Mesenchymal stem cell (in vitro differentiated cells and primary cell): ENCODE data around the gene PFKFB3.
A peak's percentile ranks its signal among the peaks of the same experiment; 100 is the strongest.

ENCODE experiments used
- DNase-seq: peaks from one replicate; pipeline ENCODE4 v3.0.0-alpha.2; 2013
- H2AFZ ChIP-seq: one replicate; pipeline ENCODE4 v1.6.1; 2013; ENCODE audit warnings: low read depth, mild to moderate bottlenecking, control low read depth, inconsistent platforms, low read length, moderate library complexity
- H2AK5ac ChIP-seq: 2 replicates; pipeline ENCODE4 v1.6.1; 2013; ENCODE audit warnings: low read length, moderate library complexity, mild to moderate bottlenecking, inconsistent platforms; ENCODE audit not compliant: severe bottlenecking
- H2BK120ac ChIP-seq: one replicate; pipeline ENCODE4 v1.6.1; 2013; ENCODE audit warnings: low read depth, mild to moderate bottlenecking, inconsistent platforms, low read length, moderate library complexity
- H2BK12ac ChIP-seq, 2 experiments: one replicate each; pipeline ENCODE4 v1.6.1; 2013; ENCODE audit warnings: inconsistent platforms in 2 of 2, low read length in 2 of 2, mild to moderate bottlenecking in 2 of 2, moderate library complexity in 2 of 2, control low read depth in 1 of 2
- H2BK15ac ChIP-seq: one replicate; pipeline ENCODE4 v1.6.1; 2013; ENCODE audit warnings: mild to moderate bottlenecking, low read depth, inconsistent platforms; ENCODE audit not compliant: poor library complexity, severe bottlenecking
- H2BK5ac ChIP-seq: 2 replicates; pipeline ENCODE4 v1.6.1; 2013; ENCODE audit warnings: low read depth, mild to moderate bottlenecking, low read length, control low read depth, inconsistent platforms; ENCODE audit not compliant: poor library complexity, severe bottlenecking
- H3K14ac ChIP-seq, 2 experiments: one replicate each; pipeline ENCODE4 v1.6.1; 2013; ENCODE audit warnings: inconsistent platforms in 2 of 2, low read length in 2 of 2, control low read depth in 1 of 2, mild to moderate bottlenecking in 1 of 2, moderate library complexity in 1 of 2
- H3K18ac ChIP-seq, 2 experiments: one replicate each; pipeline ENCODE4 v1.6.1; 2013; ENCODE audit warnings: inconsistent platforms in 2 of 2, low read length in 2 of 2, control low read depth in 1 of 2, low read depth in 1 of 2, mild to moderate bottlenecking in 1 of 2
- H3K23ac ChIP-seq, 2 experiments: one replicate each; pipeline ENCODE4 v1.6.1; 2013; ENCODE audit warnings: inconsistent platforms in 2 of 2, low read length in 2 of 2, mild to moderate bottlenecking in 2 of 2, moderate library complexity in 2 of 2, control low read depth in 1 of 2
- H3K27ac ChIP-seq: 2 replicates; pipeline ENCODE4 v1.5.1; 2013; ENCODE audit warnings: mild to moderate bottlenecking, moderate library complexity, low read length, control low read depth, inconsistent platforms; ENCODE audit not compliant: poor library complexity, severe bottlenecking
- H3K27me3 ChIP-seq, 2 experiments: 2 replicates each; pipeline versions ENCODE4 v1.6.1 to v1.7.0; 2013; ENCODE audit warnings: low read length in 2 of 2, mild to moderate bottlenecking in 2 of 2, moderate library complexity in 2 of 2, control low read depth in 1 of 2, inconsistent platforms in 1 of 2; ENCODE audit not compliant: control insufficient read depth in 1 of 2, insufficient read depth in 1 of 2
- H3K36me3 ChIP-seq, 2 experiments: 2 replicates each; pipeline versions ENCODE4 v1.6.1 to v1.7.0; 2013; ENCODE audit warnings: low read length in 2 of 2, control low read depth in 1 of 2, inconsistent platforms in 1 of 2, low read depth in 1 of 2, mild to moderate bottlenecking in 1 of 2; ENCODE audit not compliant: insufficient read depth in 2 of 2, control insufficient read depth in 1 of 2
- H3K4ac ChIP-seq, 2 experiments: one replicate each; pipeline ENCODE4 v1.6.1; 2013; ENCODE audit warnings: inconsistent platforms in 2 of 2, low read length in 2 of 2, mild to moderate bottlenecking in 2 of 2, moderate library complexity in 2 of 2, control low read depth in 1 of 2, low read depth in 1 of 2
- H3K4me1 ChIP-seq: 2 replicates; pipeline ENCODE4 v1.6.1; 2013; ENCODE audit warnings: low read depth, low read length, control low read depth; ENCODE audit not compliant: control insufficient read depth, insufficient read depth
- H3K4me2 ChIP-seq: 2 replicates; pipeline ENCODE4 v1.6.1; 2013; ENCODE audit warnings: low read length, mild to moderate bottlenecking, inconsistent platforms; ENCODE audit not compliant: poor library complexity, severe bottlenecking
- H3K4me3 ChIP-seq, 2 experiments: 2 replicates each; pipeline versions ENCODE4 v1.5.1 to v1.7.0; 2013; ENCODE audit warnings: low read length in 2 of 2, mild to moderate bottlenecking in 2 of 2, control low read depth in 1 of 2, low read depth in 1 of 2; ENCODE audit not compliant: insufficient read depth in 1 of 2
- H3K79me1 ChIP-seq: replicated peaks from 2 replicates; pipeline ENCODE4 v1.6.1; 2013; ENCODE audit warnings: mild to moderate bottlenecking, control low read depth, low read length, inconsistent platforms; ENCODE audit not compliant: poor library complexity, severe bottlenecking
- H3K9ac ChIP-seq: 2 replicates; pipeline ENCODE4 v1.7.0; 2013; ENCODE audit warnings: mild to moderate bottlenecking, low read length, moderate library complexity
- H3K9me3 ChIP-seq: 2 replicates; pipeline ENCODE4 v1.7.0; 2013; ENCODE audit warnings: mild to moderate bottlenecking, low read length; ENCODE audit not compliant: control insufficient read depth
- H4K8ac ChIP-seq: one replicate; pipeline ENCODE4 v1.6.1; 2013; ENCODE audit warnings: inconsistent platforms, mild to moderate bottlenecking, low read length, moderate library complexity
- H4K91ac ChIP-seq: one replicate; pipeline ENCODE4 v1.6.1; 2013; ENCODE audit warnings: mild to moderate bottlenecking, low read length, inconsistent platforms
- WGBS: methylation state at CpG from one replicate; pipeline ENCODE4 v1.1.7; 2013; ENCODE audit warnings: mixed read lengths; 5-methylcytosine and 5-hydroxymethylcytosine counted together

The PFKFB3 gene

DNA sequence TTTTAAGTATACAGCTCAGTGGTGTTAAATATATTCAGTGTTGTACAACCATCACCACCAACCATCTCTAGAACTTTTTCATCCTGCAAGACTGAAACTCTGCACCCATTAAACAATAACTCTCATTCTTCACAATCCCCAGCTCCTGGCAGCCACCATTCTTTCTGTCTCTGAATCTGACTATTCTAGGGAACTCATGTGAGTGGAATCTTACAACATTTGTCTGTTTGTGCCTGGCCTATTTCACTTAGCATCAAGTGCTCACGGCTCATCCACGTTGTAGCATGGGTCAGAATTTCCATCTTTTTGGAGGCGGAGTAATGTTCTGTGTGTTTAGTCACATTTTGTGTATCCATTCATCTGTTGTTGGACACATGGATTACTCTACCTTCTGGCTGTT is 40.8 kb upstream of the PFKFB3 start:
- H2BK120ac ChIP-seq: no peak overlapping the region
- H3K9me3 ChIP-seq: no peaks in the 10 kb centered on the region
- H2BK5ac ChIP-seq: no peak overlapping the region
- H3K18ac ChIP-seq: no peak overlapping the region
- no peak overlapping the region for H2BK12ac ChIP-seq
- no peak overlapping the region for H2BK15ac ChIP-seq
- no peak overlapping the region for H2AK5ac ChIP-seq
- 77% methylated on average over 3 of the region's 3 CpGs for WGBS
- H3K4me3 ChIP-seq: no peak overlapping the region
- H3K9ac ChIP-seq: no peak overlapping the region
- no peak overlapping the region for H2AFZ ChIP-seq
- no peak overlapping the region for H3K14ac ChIP-seq
- peaks cover 10% of the 10 kb centered on the region for H3K4me1 ChIP-seq
- peaks cover 9% of the 10 kb centered on the region for H3K79me1 ChIP-seq
- H3K4me2 ChIP-seq: no peak overlapping the region
- no peaks in the 10 kb centered on the region for H3K27me3 ChIP-seq
- H4K91ac ChIP-seq: no peak overlapping the region
- DNase-seq: peak; percentile 74
- no peak overlapping the region for H3K27ac ChIP-seq
- H3K36me3 ChIP-seq: peaks cover 7% of the 10 kb centered on the region in 2 experiments
- H4K8ac ChIP-seq: no peak overlapping the region
- no peak overlapping the region for H3K4ac ChIP-seq
- H3K23ac ChIP-seq: no peak overlapping the region

DNA sequence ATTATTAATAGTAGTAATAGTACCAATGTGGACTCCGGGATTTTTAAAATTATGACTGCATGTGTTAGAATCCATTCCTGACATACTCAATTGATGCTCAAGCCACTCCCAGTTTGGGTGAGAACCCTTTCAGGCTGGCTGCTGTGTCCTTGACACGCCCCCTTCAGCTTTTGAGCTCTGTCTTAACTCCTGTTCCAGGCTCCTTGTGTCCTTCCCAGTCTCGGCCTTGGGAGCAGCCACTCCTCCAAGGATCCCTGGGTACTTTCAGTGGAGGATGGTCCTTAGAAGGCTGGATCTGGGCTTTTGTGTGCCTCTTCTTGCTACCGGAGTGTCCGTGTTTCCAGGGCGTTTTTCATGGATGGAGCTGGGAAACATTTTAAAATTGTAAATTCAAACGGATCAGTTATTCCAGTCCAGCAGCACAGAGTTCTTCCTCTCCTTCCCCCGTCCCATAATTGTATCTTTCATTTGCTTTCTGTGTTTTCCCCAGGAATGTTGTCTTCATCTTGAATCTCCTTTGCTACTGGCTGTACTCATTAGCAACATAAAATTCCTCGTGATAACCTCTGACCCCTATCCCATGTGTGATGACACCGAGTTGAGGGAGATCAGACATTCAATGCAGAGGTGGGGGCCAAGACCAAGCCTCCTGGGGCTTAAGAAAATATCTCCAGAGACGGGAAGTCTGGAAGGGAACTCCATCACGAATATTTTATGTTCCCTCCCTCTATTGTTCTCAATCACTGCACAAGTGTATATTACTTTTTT is 40.0 kb upstream of the PFKFB3 start:
- H3K4me2 ChIP-seq: peak overlapping the region; percentile 60
- H3K9ac ChIP-seq: peak overlapping the region; percentile 73
- peak overlapping the region in 1 of 2 experiments; percentile 71 for H3K4me3 ChIP-seq
- no peak overlapping the region for H3K23ac ChIP-seq
- H4K8ac ChIP-seq: peak overlapping the region; percentile 1
- no peak overlapping the region for H2BK5ac ChIP-seq
- no peak overlapping the region for H2BK15ac ChIP-seq
- peak overlapping the region; percentile 3 for H2AK5ac ChIP-seq
- H2AFZ ChIP-seq: no peak overlapping the region
- no peak overlapping the region for H2BK120ac ChIP-seq
- no peaks in the 10 kb centered on the region for H3K27me3 ChIP-seq
- H3K27ac ChIP-seq: peak overlapping the region; percentile 33
- H3K18ac ChIP-seq: no peak overlapping the region
- no peak overlapping the region for H3K14ac ChIP-seq
- DNase-seq: peak; percentile 44
- peaks cover 9 to 11% of the 10 kb centered on the region in 2 experiments for H3K36me3 ChIP-seq
- no peak overlapping the region for H2BK12ac ChIP-seq
- 60% methylated on average over 12 of the region's 12 CpGs for WGBS
- H3K9me3 ChIP-seq: no peaks in the 10 kb centered on the region
- peaks cover 12% of the 10 kb centered on the region for H3K4me1 ChIP-seq
- peaks cover 14% of the 10 kb centered on the region for H3K79me1 ChIP-seq
- H3K4ac ChIP-seq: no peak overlapping the region
- no peak overlapping the region for H4K91ac ChIP-seq

DNA sequence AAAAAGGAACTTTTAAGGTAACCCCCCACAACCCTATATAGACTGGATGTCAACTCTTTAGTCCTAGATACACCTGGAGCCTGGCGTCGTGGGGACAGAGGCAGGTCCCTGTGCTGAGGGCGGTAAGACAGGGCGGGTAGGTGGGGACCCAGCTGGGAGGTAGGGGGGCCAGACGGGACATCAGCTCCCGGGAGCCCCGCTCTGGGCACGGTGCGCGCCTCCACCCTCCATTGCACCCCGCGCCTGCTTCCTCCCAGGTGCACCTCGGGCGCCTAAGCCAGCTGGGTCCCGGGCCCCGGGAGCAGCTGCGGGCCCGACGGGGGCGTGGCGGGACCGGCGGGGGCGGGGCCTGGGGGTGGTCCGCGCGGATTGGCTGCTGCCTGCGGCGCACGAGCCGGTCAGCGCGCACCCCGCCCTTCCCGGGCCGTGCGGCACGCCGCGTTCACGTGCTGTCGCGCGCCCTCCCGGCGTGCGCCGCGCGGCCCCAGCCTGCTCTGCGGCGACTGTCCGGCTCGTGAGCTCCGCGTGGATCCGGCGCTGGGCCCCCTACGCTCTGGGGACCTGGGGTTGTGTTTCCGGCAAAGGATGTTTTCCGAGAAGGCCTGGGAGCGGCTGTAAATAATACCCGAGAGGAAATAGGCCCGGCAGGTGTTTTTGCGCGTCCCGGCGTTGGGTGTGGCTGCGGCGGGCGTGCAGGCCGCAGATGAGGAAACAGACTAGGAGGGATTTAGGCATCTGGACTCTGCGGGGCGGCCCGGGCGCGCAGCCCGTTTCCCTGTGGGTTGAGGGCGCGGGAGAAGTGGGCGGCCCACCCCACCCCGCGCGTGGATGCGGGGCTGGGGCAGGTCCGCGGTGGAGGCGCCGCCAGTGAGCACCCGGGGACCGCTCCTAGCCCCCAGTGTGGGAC is 39.1 kb upstream of the PFKFB3 start:
- Histone ChIP-seq H3K4ac (peak overlapping the region; percentile 42 to 91), H2BK5ac (peak overlapping the region; percentile 84), H3K4me2 (peak overlapping the region; percentile 85), H2BK120ac (peak overlapping the region; percentile 97), H4K91ac (peak overlapping the region; percentile 98), H3K36me3 (peaks cover 15 to 16% of the 10 kb centered on the region in 2 experiments), H2BK12ac (peak overlapping the region; percentile 7 to 54), H3K9me3 (no peaks in the 10 kb centered on the region), H3K18ac (peak overlapping the region; percentile 86 to 98), H3K4me1 (peaks cover 15% of the 10 kb centered on the region), H2BK15ac (peak overlapping the region; percentile 52), H2AK5ac (peak overlapping the region; percentile 68), H3K9ac (peak overlapping the region; percentile 94), H3K79me1 (peaks cover 21% of the 10 kb centered on the region), H3K27ac (peak overlapping the region; percentile 50), H3K23ac (no peak overlapping the region), H3K14ac (peak overlapping the region; percentile 13 to 74), H3K4me3 (peak overlapping the region; percentile 73 to 89), H2AFZ (no peak overlapping the region), H4K8ac (peak overlapping the region; percentile 96), H3K27me3 (no peaks in the 10 kb centered on the region)
- DNase-seq: peak; percentile 83
- 1% methylated on average over 74 of the region's 91 CpGs for WGBS
